SK-N-DZ (cell line): ENCODE data around the gene IPO11.
"Not testable (repeated sequence)": the region's sequence is repeated elsewhere in the genome, so short reads cannot be mapped to it uniquely, and the experiment has no call there.

Source experiments
- DNase-seq: peaks from one replicate; pipeline ENCODE4 v3.0.0-alpha.2; 2015; ENCODE audit warnings: low spot score

IPO11 gene

GRCh38 chr5:62596691-62597090, 184.1 kb downstream of the IPO11 start:
- DNase-seq = no peak

- no peak for DNase-seq
Measured at GRCh38 chr5:62597314-62597713, 184.8 kb downstream of the IPO11 start.

- DNase-seq = no peak
Measured at GRCh38 chr5:62600560-62601252, 188.1 kb downstream of the IPO11 start.

GRCh38 chr5:62603934-62604333, 191.4 kb downstream of the IPO11 start:
- DNase-seq = no peak

DNA sequence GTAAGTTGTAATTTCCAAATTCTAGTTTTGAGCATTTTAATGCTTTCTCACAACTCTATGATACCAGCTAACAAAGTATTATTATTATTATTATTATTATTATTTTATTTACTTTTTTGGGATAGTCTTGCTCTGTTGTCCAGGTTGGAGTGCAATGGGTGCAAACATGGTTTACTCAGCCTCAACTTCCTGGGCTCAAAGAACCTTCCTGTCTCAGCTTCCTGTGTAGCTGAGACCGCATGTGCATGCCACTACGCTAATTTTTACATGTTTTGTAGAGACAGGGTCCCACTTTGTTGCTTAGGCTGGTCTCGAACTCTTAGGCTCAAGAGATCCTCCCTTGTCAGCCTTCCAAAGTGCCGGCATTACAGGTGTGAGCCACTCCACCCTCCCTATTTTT, 193.1 kb downstream of the IPO11 start:
- no peak for DNase-seq

- no peak for DNase-seq
Measured at GRCh38 chr5:62606878-62607277, 194.3 kb downstream of the IPO11 start.

DNA sequence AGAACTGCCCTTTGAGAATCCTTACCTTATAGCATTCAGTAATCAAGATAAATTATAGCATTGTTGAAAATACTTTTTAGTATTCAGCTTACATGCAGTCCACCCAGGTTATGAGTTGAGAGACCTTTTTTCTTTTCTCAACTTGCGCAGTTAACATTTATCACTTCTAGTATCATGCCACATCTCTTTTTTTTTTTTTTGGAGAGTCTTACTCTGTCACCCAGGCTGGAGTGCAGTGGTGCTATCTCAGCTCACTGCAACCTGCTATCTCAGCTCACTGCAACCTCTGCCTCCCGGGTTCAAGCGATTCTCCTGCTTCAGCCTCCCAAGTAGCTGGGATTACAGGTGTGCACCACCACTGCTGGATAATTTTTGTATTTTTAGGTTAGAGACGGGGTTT, 195.1 kb downstream of the IPO11 start:
- no peak for DNase-seq

DNA sequence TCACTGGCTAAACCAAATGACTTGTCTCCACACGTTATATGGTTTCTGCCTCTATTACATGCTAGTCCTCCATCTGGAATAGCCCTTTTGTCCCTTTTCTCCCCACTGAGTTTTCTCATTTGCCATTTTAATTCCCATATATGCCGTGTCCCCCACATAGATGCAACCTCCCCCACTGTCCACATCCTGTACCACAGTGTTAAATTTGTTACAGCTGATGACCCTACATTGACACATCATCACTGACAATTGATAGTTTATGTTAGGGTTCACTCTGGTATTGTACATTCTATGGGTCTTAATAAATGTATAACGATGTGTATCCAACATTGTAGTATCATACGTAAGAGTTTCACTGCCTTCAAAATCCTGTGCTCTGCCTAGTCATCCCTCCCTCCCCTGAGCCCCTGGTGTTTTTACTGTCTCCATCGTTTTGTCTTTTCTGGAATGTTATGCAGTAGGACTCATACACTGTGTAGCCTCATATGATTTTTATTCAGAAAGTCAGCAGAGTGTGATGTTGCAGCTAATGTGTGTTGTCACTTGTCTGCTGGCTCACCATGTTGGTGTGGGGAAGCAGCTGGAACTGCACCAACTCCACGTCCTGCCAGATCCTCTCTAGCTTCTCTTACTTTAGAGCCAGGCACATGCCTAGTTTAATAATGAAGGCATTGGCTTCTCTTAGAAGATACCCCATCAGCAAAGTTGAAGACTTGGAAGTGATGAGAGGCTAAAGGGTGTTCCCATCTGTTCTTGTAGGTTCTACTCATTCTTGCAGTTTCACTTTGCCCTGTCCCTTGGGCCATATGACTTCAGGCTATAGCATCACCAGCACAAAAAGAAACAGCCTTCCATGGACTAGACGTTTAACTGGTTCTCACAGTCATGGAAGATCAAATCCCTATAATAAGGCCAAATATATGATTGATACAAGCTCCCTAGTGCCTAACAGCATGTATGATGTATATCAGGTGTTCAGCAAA, 196.3 kb downstream of the IPO11 start:
- DNase-seq = no peak

- no peak for DNase-seq
Measured at GRCh38 chr5:62614355-62614754, 201.8 kb downstream of the IPO11 start.

DNA sequence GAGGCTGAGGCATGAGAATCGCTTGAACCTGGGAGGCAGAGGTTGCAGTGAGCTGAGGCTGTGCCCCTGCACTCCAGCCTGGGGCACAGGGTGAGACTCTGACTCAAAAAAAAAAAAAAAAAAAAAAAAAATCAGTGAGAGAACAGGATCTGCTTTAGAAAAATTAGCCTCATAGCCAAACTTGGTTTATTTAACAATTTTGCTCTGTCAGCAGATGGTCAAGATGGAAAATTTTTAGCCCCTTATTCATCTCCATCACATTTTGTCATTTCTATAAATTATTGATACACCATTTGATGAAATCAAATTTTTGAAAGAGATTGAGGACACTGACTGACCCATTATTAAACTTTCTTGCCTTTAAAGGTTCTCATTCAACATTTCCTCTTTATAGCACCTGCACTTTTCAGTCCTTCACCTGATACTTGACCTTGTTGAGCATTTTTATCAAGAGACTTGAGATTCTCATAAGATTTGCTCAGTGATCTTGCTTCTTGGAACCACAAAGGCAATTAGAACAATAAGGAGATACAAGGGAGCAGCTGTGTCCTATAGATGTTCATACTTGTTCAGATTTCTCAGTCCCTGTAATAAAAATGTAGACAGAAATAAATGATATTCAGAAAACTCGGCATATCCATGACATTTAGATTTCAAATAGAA, 204.2 kb downstream of the IPO11 start:
- DNase-seq = no peak

GRCh38 chr5:62617943-62618342, 205.4 kb downstream of the IPO11 start:
- no peak for DNase-seq

GRCh38 chr5:62620761-62621160, 208.2 kb downstream of the IPO11 start:
- no peak for DNase-seq

DNA sequence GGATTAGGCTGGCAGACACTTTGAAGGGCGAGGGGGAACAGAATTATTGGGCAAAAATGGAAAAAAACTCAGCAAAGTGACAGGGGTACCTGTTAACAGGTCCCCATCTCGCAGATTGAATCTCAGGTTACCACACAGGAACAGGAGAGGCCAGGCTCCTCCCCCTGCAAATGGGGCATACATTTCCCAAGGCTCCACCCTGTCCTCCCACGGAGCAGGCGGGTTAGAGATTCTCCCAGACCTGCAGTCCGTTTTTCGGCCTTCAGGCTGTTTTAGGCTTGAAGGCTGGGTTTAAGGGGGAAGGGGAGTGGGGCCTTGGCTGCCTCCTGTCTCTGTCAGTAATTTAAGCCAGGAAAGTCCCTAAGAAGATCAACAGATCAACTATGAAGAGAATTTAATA, 208.7 kb downstream of the IPO11 start:
- DNase-seq = no peak

GRCh38 chr5:62623271-62623670, 210.7 kb downstream of the IPO11 start:
- no peak for DNase-seq

DNA sequence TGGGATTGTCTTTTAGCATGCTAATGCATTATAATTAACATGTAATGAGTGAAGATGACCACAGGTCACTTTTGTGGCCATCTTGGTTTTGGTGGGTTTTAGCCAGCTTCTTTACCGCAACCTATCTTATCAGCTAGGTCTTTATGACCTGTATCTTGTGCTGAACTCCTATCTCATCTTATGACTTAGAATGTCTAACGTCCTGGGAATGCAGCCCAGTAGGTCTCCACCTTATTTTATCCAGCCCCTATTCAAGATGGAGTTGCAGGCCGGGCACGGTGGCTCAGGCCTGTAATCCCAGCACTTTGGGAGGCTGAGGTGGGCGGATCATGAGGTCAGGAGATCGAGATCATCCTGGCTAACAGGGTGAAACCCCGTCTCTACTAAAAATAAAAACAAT, 211.9 kb downstream of the IPO11 start:
- DNase-seq = not testable (repeated sequence)

GRCh38 chr5:62626534-62626933, 214.0 kb downstream of the IPO11 start:
- no peak for DNase-seq

DNA sequence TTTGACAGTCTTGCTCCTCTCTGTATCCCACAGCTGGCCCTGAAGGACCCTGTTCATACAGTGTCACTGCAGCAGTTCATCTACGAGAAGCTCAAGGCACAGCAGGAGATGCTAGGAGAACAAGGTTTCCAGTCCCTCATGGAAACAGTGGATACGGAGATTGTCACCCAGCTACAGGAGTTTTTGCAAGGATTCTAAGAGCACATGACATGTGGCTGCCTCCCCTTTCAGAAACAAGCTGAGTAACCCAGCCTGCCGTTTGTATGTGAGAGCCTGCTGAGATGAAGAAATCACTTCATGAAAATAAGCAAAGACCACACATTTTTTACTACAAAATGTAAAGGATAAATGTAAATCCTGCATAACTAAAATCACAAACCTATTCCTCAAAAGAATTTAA, 214.6 kb downstream of the IPO11 start:
- no peak for DNase-seq

GRCh38 chr5:62627901-62628300, 215.3 kb downstream of the IPO11 start:
- DNase-seq = no peak

DNA sequence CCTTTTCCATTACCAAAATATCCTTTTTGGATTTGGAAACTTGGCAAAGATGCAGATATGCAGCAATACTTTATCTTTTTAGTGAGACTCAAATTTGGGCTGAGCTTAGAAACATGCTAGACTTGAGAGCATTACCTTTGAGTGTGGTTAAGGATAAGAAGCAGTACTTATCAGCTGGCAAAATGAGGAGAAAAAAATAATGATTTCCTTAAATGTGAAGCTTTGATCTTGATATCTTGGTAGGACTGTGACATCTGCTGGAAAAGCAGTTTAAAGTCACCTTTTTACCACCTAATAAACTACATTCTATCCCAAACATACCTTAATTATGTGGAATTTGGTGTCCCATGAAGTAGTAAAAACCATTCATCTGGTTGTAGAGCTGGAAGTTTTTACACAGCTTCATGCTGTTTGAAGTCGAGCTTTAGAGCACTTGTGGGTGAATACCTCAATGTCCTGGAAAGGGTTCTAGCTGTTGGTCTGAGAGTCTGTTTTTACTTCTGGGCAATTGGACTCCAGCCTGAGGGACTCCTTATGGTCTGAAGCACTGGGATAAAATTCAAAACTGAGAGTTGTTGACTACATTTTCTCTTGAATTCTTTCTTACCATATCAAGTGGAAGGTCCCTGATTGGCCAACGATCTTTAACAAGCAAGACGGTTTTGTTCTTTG, 219.5 kb downstream of the IPO11 start:
- DNase-seq = no peak

DNA sequence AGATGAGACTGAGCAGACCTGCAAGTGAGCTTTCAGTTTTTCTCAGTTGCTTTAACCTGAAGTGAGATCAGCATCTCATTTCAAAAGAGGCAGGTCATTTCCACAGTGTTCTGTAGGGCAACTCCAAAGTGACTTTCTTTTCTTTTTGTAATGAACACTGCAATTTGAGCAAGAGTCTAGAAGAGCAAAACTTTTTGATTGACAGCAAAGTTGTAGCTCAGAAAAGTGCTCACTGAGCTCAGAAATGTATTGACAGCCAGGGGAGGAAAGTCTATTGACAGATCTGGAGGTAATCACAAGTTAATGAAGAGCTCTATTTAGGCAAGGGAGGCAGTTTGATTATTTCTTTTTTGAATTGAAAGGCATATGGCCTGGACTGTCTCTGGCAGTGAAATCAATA, 220.7 kb downstream of the IPO11 start:
- no peak for DNase-seq

DNA sequence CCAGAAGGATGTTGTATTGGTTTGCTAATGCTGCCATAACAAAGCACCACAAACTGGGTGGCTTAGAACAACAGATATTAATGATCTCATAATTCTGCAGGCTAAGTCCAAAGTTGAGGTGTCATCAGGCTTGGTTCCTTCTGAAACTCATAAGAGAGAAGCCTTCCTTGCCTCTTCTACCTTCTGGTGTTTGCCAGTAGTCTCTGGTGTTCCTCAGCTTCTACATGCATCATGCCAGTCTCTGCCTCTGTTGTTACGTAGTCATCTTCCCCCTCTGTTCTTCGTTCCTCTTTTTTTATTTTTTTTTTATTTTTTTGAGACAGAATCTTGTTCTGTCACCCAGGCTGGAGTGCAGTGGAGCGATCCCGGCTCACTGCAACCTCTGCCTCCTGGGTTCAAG, 227.9 kb downstream of the IPO11 start:
- DNase-seq = no peak

GRCh38 chr5:62642468-62642867, 229.9 kb downstream of the IPO11 start:
- no peak for DNase-seq
